HCT116 (cell line): ENCODE data around the gene DHDH. TPM values are rescaled to one million over a fixed set of nuclear protein-coding genes. Genes with fewer than 3 reads are reported as not detected.

Experiments used
- ATAC-seq: fragments of 200-7000 bp; cut with Tn5 transposase; 2 replicates; pipeline ENCODE4 v1.9.1; 2020; ENCODE audit warnings: mild to moderate bottlenecking, moderate library complexity
- BruUV-seq: library from RNA; stranded (reverse); fragments of 400-500 nt; replicated peaks from 2 replicates; lab custom pipeline; 2021; lab: Mats Ljungman, UMichigan
- CTCF ChIA-PET: fragments of 300-600 bp; sonication (Branson Sonifier 250); formaldehyde crosslinking; loops from one replicate; lab custom pipeline; 2021; ENCODE audit warnings: antibody characterized with exemption; lab: Charles Lee
- POLR2A ChIA-PET: fragments of 300-600, 350-600 bp; sonication (Branson Sonifier 250); formaldehyde crosslinking; loops from one replicate; lab custom pipeline; 2021; ENCODE audit warnings: antibody characterized with exemption; lab: Charles Lee
- RAD21 ChIA-PET, 2 experiments: fragments of 300-600 bp; sonication (Branson Sonifier 250); formaldehyde crosslinking; loops; one replicate each; lab custom pipeline; 2023; ENCODE audit warnings: low total read pairs in 2 of 2; ENCODE audit not compliant: uncharacterized antibody in 2 of 2, unreplicated experiment in 2 of 2, low non-redundant PET in 1 of 2; lab: Charles Lee
- DNase-seq: peaks from one replicate; pipeline ENCODE4 v3.0.0-alpha.2; 2010; ENCODE audit warnings: low read depth, low spot score
- H2AFZ ChIP-seq: fragments of 200-600 bp; shearing (Covaris generic), sonication (generic); 2 replicates; pipeline ENCODE4 v1.6.1; 2017; ENCODE audit warnings: low read depth, mixed run types, mixed read lengths, antibody characterized with exemption, low read length; ENCODE audit not compliant: poor library complexity, severe bottlenecking
- H3K27ac ChIP-seq: 2 replicates; pipeline ENCODE4 v1.5.1; 2012; ENCODE audit warnings: low read depth, low read length
- H3K27me3 ChIP-seq: fragments of 200-600 bp; sonication (generic); 2 replicates; pipeline ENCODE4 v1.6.1; 2016; ENCODE audit warnings: mixed run types, low read length, mixed read lengths; ENCODE audit not compliant: insufficient read depth
- H3K36me3 ChIP-seq, 2 experiments: fragments of 200-500 bp in 1 of 2; fragments of 200-600 bp in 1 of 2; sonication (Bioruptor generic) in 1 of 2; sonication (generic) in 1 of 2; 2 replicates each; pipeline versions ENCODE4 v1.5.1 to v1.6.1; 2014 to 2016; ENCODE audit warnings: low read length in 2 of 2, inconsistent platforms in 1 of 2, mixed read lengths in 1 of 2, mixed run types in 1 of 2; ENCODE audit not compliant: insufficient read depth in 2 of 2, control insufficient read depth in 1 of 2
- H3K4me1 ChIP-seq, 2 experiments: fragments of 200-600 bp in 1 of 2; sonication (generic) in 1 of 2; 2 replicates each; pipeline versions ENCODE4 v1.5.1 to v1.6.1; 2012 to 2017; ENCODE audit warnings: low read length in 2 of 2, inconsistent platforms in 1 of 2, mild to moderate bottlenecking in 1 of 2, mixed read lengths in 1 of 2, mixed run types in 1 of 2, moderate library complexity in 1 of 2; ENCODE audit not compliant: insufficient read depth in 2 of 2, control insufficient read depth in 1 of 2
- H3K4me2 ChIP-seq: fragments of 200-600 bp; sonication (generic); 2 replicates; pipeline ENCODE4 v1.6.1; 2017; ENCODE audit warnings: mixed run types, low read length, mixed read lengths
- H3K4me3 ChIP-seq, 2 experiments: fragments of 200-600 bp in 1 of 2; sonication (generic) in 1 of 2; replicated peaks in 1 of 2; 2 replicates each; pipeline ENCODE4 v1.5.1; 2011 to 2016; ENCODE audit warnings: low read length in 2 of 2, control low read depth in 1 of 2, low read depth in 1 of 2, mild to moderate bottlenecking in 1 of 2, mixed read lengths in 1 of 2, mixed run types in 1 of 2
- H3K79me2 ChIP-seq: fragments of 200-600 bp; sonication (generic); 2 replicates; pipeline ENCODE4 v1.6.1; 2017; ENCODE audit warnings: mild to moderate bottlenecking, mixed run types, low read length, moderate library complexity, mixed read lengths; ENCODE audit not compliant: insufficient read depth
- H3K9ac ChIP-seq: fragments of 200-600 bp; sonication (generic); 2 replicates; pipeline ENCODE4 v1.6.1; 2016; ENCODE audit warnings: low read length, mixed read lengths
- H3K9me2 ChIP-seq: fragments of 200-600 bp; sonication (generic), shearing (Covaris generic); 2 replicates; pipeline ENCODE4 v1.6.1; 2017; ENCODE audit warnings: mixed run types, mild to moderate bottlenecking, moderate library complexity; ENCODE audit not compliant: insufficient read depth
- H3K9me3 ChIP-seq, 2 experiments: fragments of 200-500 bp in 1 of 2; fragments of 200-600 bp in 1 of 2; sonication (Bioruptor generic) in 1 of 2; sonication (generic) in 1 of 2; 2 replicates each; pipeline ENCODE4 v1.6.1; 2014 to 2017; ENCODE audit warnings: low read length in 2 of 2, mixed read lengths in 2 of 2, inconsistent platforms in 1 of 2, low read depth in 1 of 2, mild to moderate bottlenecking in 1 of 2, mixed run types in 1 of 2, moderate library complexity in 1 of 2; ENCODE audit not compliant: control insufficient read depth in 1 of 2, insufficient read depth in 1 of 2
- H4K20me1 ChIP-seq: fragments of 200-600 bp; sonication (generic), shearing (Covaris generic); 2 replicates; pipeline ENCODE4 v1.6.1; 2017; ENCODE audit warnings: mixed run types, mild to moderate bottlenecking, moderate library complexity; ENCODE audit not compliant: insufficient read depth
- CEBPB ChIP-seq: IDR thresholded peaks from 2 replicates; pipeline ENCODE4 v1.6.1; 2012; ENCODE audit warnings: low read depth
- EGR1 ChIP-seq: IDR thresholded peaks from 2 replicates; pipeline ENCODE4 v1.6.1; 2012; ENCODE audit warnings: low read depth
- EZH2 ChIP-seq: fragments of 200-600 bp; sonication (generic); IDR thresholded peaks from 2 replicates; pipeline ENCODE4 v1.6.1; 2017; ENCODE audit warnings: antibody characterized with exemption, mixed run types
- EZH2phosphoT487 ChIP-seq: fragments of 200-600 bp; IDR thresholded peaks from 2 replicates; pipeline ENCODE4 v1.6.1; 2018; ENCODE audit warnings: antibody characterized with exemption, borderline replicate concordance
- FOSL1 ChIP-seq: IDR thresholded peaks from 2 replicates; pipeline ENCODE4 v1.6.1; 2012; ENCODE audit warnings: low read depth
- JUND ChIP-seq: IDR thresholded peaks from 2 replicates; pipeline ENCODE4 v1.6.1; 2012
- POLR2A ChIP-seq: IDR thresholded peaks from 2 replicates; pipeline ENCODE4 v1.7.0; 2011; ENCODE audit warnings: borderline replicate concordance; ENCODE audit not compliant: insufficient read depth, insufficient read length; ENCODE audit errors: extremely low read depth
- POLR2AphosphoS5 ChIP-seq: IDR thresholded peaks from 2 replicates; pipeline ENCODE4 v1.6.1; 2011; ENCODE audit warnings: mild to moderate bottlenecking, low read depth, low read length, moderate library complexity
- RAD21 ChIP-seq: IDR thresholded peaks from 2 replicates; pipeline ENCODE4 v1.6.1; 2012; ENCODE audit warnings: low read depth, mild to moderate bottlenecking
- SIN3A ChIP-seq: IDR thresholded peaks from 2 replicates; pipeline ENCODE4 v1.6.1; 2012; ENCODE audit warnings: low read depth
- SP1 ChIP-seq: IDR thresholded peaks from 2 replicates; pipeline ENCODE4 v1.6.1; 2012; ENCODE audit warnings: low read depth
- SRF ChIP-seq: IDR thresholded peaks from 2 replicates; pipeline ENCODE4 v1.6.1; 2012; ENCODE audit warnings: low read depth
- TCF7L2 ChIP-seq: IDR thresholded peaks from 2 replicates; pipeline ENCODE4 v1.7.0; 2011; ENCODE audit warnings: borderline replicate concordance, inconsistent platforms; ENCODE audit not compliant: insufficient read depth, insufficient read length; ENCODE audit errors: extremely low read depth
- YY1 ChIP-seq: IDR thresholded peaks from 2 replicates; pipeline ENCODE4 v1.6.1; 2011; ENCODE audit warnings: low read length, low read depth, moderate library complexity, mild to moderate bottlenecking; ENCODE audit not compliant: insufficient replicate concordance; ENCODE audit errors: extremely low read depth
- ZFX ChIP-seq: fragments of 450-650 bp; IDR thresholded peaks from 2 replicates; pipeline ENCODE4 v1.6.1; 2017
- ZNF274 ChIP-seq: fragments of 200-500 bp; sonication (Bioruptor generic); IDR thresholded peaks from 2 replicates; pipeline ENCODE4 v1.6.1; 2014; ENCODE audit warnings: mild to moderate bottlenecking, low read depth, low read length, inconsistent platforms
- intact Hi-C: fragments of 100-400 bp; cut with micrococcal nuclease; formaldehyde crosslinking; loops from 2 replicates; pipeline ENCODE4 v1.10.0; 2022
- total RNA-seq: library from RNA; stranded (reverse); gene quantifications from one replicate; pipeline ENCODE4 v1.2.1, GENCODE V29; 2021; ENCODE audit not compliant: unreplicated experiment
- TF ChIP-seq, protein P1 (sequence below): IDR thresholded peaks from 2 replicates; pipeline ENCODE4 v1.6.1; 2012; ENCODE audit warnings: low read depth
- TF ChIP-seq, protein P2 (sequence below), 3 experiments: fragments of 200-600 bp in 1 of 3; sonication (generic) in 1 of 3; IDR thresholded peaks in 2 of 3; conservative IDR thresholded peaks in 1 of 3; 2 replicates each; pipeline ENCODE4 v1.5.1; 2012 to 2017; ENCODE audit warnings: low read depth in 2 of 3, low read length in 2 of 3, antibody characterized with exemption in 1 of 3, borderline replicate concordance in 1 of 3, control low read depth in 1 of 3, mild to moderate bottlenecking in 1 of 3, mixed read lengths in 1 of 3, mixed run types in 1 of 3, moderate library complexity in 1 of 3; ENCODE audit not compliant: insufficient read depth in 1 of 3
- TF ChIP-seq, protein P3 (sequence below): IDR thresholded peaks from 2 replicates; pipeline ENCODE4 v1.6.1; 2012

DHDH gene
- total RNA-seq, 1 experiment from 2014 or later, result 8.6 TPM

DNA sequence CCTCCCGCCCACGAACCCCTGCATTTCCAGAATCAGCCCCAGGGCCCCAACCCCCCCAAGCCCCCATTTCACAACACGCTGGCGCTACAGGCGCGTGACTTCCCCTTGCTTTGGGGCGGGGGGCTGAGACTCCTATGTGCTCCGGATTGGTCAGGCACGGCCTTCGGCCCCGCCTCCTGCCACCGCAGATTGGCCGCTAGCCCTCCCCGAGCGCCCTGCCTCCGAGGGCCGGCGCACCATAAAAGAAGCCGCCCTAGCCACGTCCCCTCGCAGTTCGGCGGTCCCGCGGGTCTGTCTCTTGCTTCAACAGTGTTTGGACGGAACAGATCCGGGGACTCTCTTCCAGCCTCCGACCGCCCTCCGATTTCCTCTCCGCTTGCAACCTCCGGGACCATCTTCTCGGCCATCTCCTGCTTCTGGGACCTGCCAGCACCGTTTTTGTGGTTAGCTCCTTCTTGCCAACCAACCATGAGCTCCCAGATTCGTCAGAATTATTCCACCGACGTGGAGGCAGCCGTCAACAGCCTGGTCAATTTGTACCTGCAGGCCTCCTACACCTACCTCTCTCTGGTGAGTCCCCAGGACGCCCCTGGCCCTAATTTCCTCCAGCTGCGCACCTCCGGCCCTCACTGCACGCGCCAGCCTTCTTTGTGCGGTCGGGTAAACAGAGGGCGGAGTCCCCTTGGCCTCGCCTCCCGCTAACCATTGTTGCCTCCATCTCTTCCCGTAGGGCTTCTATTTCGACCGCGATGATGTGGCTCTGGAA lies 31.7 kb downstream of the DHDH start, which contains the start of gene FTL:
TSS of gene FTL (plus strand) at position 270 of the 766 bp plus-strand sequence. CDS start at position 469, 199 bp downstream.
- Histone ChIP-seq H3K4me3 (peak within 1 kb of the TSS; percentile 73 to 84), H3K4me2 (peak within 1 kb of the TSS; percentile 83), H3K36me3 (peaks cover 3 to 20% of the 10 kb centered on the region in 2 experiments; a peak in 1 of 4 replicates), H3K79me2 (peaks cover 16% of the 10 kb centered on the region), H3K9ac (peak within 1 kb of the TSS; percentile 78), H3K4me1 (peaks cover 35 to 62% of the 10 kb centered on the region in 2 experiments), H3K27me3 (no peaks in the 10 kb centered on the region), H3K27ac (peak within 1 kb of the TSS; percentile 98), H3K9me2 (no peaks in the 10 kb centered on the region), H2AFZ (no peak within 1 kb of the TSS), H4K20me1 (peaks cover 9% of the 10 kb centered on the region; the same call in 1 of the 2 replicates), H3K9me3 (no peaks in the 10 kb centered on the region)
- TF ChIP-seq EZH2, result no peak
- TF ChIP-seq, protein P1, sequence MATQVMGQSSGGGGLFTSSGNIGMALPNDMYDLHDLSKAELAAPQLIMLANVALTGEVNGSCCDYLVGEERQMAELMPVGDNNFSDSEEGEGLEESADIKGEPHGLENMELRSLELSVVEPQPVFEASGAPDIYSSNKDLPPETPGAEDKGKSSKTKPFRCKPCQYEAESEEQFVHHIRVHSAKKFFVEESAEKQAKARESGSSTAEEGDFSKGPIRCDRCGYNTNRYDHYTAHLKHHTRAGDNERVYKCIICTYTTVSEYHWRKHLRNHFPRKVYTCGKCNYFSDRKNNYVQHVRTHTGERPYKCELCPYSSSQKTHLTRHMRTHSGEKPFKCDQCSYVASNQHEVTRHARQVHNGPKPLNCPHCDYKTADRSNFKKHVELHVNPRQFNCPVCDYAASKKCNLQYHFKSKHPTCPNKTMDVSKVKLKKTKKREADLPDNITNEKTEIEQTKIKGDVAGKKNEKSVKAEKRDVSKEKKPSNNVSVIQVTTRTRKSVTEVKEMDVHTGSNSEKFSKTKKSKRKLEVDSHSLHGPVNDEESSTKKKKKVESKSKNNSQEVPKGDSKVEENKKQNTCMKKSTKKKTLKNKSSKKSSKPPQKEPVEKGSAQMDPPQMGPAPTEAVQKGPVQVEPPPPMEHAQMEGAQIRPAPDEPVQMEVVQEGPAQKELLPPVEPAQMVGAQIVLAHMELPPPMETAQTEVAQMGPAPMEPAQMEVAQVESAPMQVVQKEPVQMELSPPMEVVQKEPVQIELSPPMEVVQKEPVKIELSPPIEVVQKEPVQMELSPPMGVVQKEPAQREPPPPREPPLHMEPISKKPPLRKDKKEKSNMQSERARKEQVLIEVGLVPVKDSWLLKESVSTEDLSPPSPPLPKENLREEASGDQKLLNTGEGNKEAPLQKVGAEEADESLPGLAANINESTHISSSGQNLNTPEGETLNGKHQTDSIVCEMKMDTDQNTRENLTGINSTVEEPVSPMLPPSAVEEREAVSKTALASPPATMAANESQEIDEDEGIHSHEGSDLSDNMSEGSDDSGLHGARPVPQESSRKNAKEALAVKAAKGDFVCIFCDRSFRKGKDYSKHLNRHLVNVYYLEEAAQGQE, result no peak
- TF ChIP-seq, protein P2, sequence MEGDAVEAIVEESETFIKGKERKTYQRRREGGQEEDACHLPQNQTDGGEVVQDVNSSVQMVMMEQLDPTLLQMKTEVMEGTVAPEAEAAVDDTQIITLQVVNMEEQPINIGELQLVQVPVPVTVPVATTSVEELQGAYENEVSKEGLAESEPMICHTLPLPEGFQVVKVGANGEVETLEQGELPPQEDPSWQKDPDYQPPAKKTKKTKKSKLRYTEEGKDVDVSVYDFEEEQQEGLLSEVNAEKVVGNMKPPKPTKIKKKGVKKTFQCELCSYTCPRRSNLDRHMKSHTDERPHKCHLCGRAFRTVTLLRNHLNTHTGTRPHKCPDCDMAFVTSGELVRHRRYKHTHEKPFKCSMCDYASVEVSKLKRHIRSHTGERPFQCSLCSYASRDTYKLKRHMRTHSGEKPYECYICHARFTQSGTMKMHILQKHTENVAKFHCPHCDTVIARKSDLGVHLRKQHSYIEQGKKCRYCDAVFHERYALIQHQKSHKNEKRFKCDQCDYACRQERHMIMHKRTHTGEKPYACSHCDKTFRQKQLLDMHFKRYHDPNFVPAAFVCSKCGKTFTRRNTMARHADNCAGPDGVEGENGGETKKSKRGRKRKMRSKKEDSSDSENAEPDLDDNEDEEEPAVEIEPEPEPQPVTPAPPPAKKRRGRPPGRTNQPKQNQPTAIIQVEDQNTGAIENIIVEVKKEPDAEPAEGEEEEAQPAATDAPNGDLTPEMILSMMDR (IDR thresholded peaks at IDR 0.05 in 2 of 3, conservative IDR thresholded peaks at IDR 0.05 in 1 of 3; ENCODE audit: borderline replicate concordance in 1 of 3, insufficient read depth in 1 of 3, low read depth in 2 of 3, low read length in 2 of 3), result no peak
- TF ChIP-seq FOSL1, result no peak
- TF ChIP-seq, protein P3, sequence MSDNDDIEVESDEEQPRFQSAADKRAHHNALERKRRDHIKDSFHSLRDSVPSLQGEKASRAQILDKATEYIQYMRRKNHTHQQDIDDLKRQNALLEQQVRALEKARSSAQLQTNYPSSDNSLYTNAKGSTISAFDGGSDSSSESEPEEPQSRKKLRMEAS, result peak; percentile 67
- TF ChIP-seq ZFX, result peak; percentile 33; the same call in 1 of the 2 replicates
- no peak for TF ChIP-seq EZH2phosphoT487
- TF ChIP-seq RAD21, result no peak
- TF ChIP-seq POLR2A, result peak; percentile 99
- peak; percentile 99 for TF ChIP-seq SIN3A
- TF ChIP-seq TCF7L2, result peak; percentile 86
- peak; percentile 58 for TF ChIP-seq YY1
- TF ChIP-seq SRF, result no peak
- no peak for TF ChIP-seq ZNF274
- no peak for TF ChIP-seq EGR1
- no peak for TF ChIP-seq CEBPB
- TF ChIP-seq JUND, result no peak
- peak; percentile 76 for TF ChIP-seq SP1
- peak; percentile 100 for TF ChIP-seq POLR2AphosphoS5
- ATAC-seq, result peak; percentile 74
- CTCF ChIA-PET, result interaction anchor here (0.5 kb wide), 1 partner anchor 478 kb away, joined by 3 read pairs; no protein-coding TSS in a partner anchor
- DNase-seq, result peak; percentile 83
- RAD21 ChIA-PET, result no interaction called here
- intact Hi-C loops, result loop anchor here (1.0 to 5.0 kb wide), 2 partner anchors 32 to 93 kb away; partner anchors contain the start of genes DHDH and PPP1R15A
- BruUV-seq, result no TSS peak
- POLR2A ChIA-PET, result interaction anchor here (1.0 to 2.6 kb wide), 3 partner anchors 28 to 92 kb away, joined by 4 to 9 read pairs (median 7); partner anchors contain the start of genes DHDH, GYS1, PPP1R15A and RUVBL2
